Right atrium auricular region (tissue), 2 donors: Measurements from ENCODE around the gene ARMH3. TPM values are rescaled to one million over a fixed set of nuclear protein-coding genes. Genes with fewer than 3 reads are reported as not detected.

Source experiments
- DNase-seq: peaks from one replicate; pipeline ENCODE4 v3.0.0-alpha.2; 2019; ENCODE audit warnings: low spot score
- H3K27ac ChIP-seq, 2 donors: fragments of 200-600 bp; sonication (generic); 1 replicate in 1 of 2; 2 replicates in 1 of 2; pipeline ENCODE4 v1.5.1; 2016 to 2019
- H3K27me3 ChIP-seq, 2 donors: fragments of 200-600 bp; sonication (generic); one replicate each; pipeline versions ENCODE4 v1.5.1 to v1.6.0; 2017 to 2019
- H3K36me3 ChIP-seq: fragments of 200-600 bp; sonication (generic); one replicate; pipeline ENCODE4 v1.5.1; 2016
- H3K4me1 ChIP-seq, 2 donors: fragments of 200-600 bp; sonication (generic); one replicate each; pipeline versions ENCODE4 v1.5.1 to v1.6.0; 2017 to 2019
- H3K4me3 ChIP-seq, 2 donors: fragments of 200-600 bp; sonication (generic); 1 replicate in 1 of 2; 2 replicates in 1 of 2; pipeline ENCODE4 v1.5.1; 2017 to 2019; ENCODE audit warnings: mild to moderate bottlenecking in 1 of 2, moderate library complexity in 1 of 2
- H3K9me3 ChIP-seq, 2 donors: fragments of 200-600 bp; sonication (generic); one replicate each; pipeline ENCODE4 v1.5.1; 2019
- total RNA-seq, 2 donors: library from RNA; depleted of rRNA; stranded (reverse); fragments of >200 nt; gene quantifications; one replicate each; pipeline ENCODE4 v1.1.0, GENCODE V29; 2016
- TF ChIP-seq, protein P1 (sequence below), 2 donors: fragments of 200-600 bp; sonication (generic); IDR thresholded peaks; one replicate each; pipeline ENCODE4 v1.5.1; 2019; ENCODE audit warnings: antibody characterized with exemption in 2 of 2

ARMH3 gene
- total RNA-seq, 2 donors from 2014 or later = 25.4 to 28.5 TPM

DNA sequence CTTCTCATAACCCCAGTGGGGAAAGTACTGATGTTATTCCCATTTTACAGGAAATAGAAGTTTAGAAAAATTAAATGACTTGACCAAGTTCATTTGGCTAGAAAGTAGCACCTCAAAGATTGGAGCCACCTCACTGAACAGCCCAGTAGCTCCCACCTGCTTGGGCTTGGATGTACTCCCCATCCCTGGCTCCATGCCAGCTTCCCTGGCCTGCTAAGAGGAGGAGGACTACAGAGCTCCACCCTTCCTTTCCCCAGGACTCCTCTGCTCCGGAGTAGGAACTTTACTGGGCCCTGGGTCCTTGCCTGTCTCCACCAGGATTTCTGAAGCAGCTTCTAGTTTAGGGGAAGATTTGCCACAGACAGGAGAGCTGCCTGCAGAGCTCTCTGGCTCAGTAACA, 12.2 kb upstream of the ARMH3 start:
- no peak overlapping the region for H3K27ac ChIP-seq
- TF ChIP-seq, protein P1, sequence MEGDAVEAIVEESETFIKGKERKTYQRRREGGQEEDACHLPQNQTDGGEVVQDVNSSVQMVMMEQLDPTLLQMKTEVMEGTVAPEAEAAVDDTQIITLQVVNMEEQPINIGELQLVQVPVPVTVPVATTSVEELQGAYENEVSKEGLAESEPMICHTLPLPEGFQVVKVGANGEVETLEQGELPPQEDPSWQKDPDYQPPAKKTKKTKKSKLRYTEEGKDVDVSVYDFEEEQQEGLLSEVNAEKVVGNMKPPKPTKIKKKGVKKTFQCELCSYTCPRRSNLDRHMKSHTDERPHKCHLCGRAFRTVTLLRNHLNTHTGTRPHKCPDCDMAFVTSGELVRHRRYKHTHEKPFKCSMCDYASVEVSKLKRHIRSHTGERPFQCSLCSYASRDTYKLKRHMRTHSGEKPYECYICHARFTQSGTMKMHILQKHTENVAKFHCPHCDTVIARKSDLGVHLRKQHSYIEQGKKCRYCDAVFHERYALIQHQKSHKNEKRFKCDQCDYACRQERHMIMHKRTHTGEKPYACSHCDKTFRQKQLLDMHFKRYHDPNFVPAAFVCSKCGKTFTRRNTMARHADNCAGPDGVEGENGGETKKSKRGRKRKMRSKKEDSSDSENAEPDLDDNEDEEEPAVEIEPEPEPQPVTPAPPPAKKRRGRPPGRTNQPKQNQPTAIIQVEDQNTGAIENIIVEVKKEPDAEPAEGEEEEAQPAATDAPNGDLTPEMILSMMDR (IDR thresholded peaks at IDR 0.05) = no peak
- no peak for DNase-seq
- no peaks in the 10 kb centered on the region for H3K27me3 ChIP-seq
- no peaks in the 10 kb centered on the region for H3K9me3 ChIP-seq
- H3K4me3 ChIP-seq = no peak overlapping the region
- peaks cover 0 to 40% of the 10 kb centered on the region in 2 donors for H3K4me1 ChIP-seq
- H3K36me3 ChIP-seq = peaks cover 3% of the 10 kb centered on the region

DNA sequence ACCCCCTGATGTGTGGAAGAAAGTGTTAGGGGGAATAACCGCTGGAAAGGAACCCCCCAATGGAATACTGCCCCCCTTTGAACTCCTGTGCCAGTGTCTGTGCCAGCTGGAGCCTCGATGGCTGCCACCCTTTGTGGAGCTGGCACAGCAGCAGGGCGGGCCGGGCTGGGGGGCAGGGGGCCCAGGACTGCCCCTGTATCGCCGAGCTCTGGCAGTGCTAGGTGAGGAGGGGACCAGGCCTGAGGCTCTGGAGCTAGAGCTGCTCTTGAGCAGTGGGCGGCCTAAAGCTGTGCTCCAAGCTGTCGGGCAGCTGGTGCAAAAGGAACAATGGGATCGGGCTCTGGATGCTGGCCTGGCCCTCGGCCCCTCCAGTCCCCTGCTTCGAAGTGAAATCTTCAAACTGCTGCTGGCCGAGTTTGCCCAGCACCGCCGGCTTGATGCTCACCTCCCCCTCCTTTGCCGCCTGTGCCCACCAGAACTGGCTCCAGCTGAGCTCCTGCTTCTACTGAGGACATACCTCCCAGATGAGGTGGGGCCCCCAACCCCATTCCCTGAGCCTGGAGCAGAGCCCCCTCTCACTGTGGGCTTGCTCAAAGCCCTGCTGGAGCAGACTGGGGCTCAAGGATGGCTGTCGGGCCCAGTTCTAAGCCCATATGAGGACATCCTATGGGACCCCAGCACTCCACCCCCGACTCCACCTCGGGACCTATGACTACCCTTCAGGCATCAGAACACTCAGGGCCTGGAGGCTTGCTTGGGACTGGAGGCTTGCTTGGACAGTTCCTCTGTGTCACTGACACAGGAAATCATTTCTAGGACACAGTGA, 11.3 kb upstream of the ARMH3 start:
- Histone ChIP-seq H3K4me3 (no peak overlapping the region), H3K27ac (no peak overlapping the region), H3K9me3 (no peaks in the 10 kb centered on the region)

DNA sequence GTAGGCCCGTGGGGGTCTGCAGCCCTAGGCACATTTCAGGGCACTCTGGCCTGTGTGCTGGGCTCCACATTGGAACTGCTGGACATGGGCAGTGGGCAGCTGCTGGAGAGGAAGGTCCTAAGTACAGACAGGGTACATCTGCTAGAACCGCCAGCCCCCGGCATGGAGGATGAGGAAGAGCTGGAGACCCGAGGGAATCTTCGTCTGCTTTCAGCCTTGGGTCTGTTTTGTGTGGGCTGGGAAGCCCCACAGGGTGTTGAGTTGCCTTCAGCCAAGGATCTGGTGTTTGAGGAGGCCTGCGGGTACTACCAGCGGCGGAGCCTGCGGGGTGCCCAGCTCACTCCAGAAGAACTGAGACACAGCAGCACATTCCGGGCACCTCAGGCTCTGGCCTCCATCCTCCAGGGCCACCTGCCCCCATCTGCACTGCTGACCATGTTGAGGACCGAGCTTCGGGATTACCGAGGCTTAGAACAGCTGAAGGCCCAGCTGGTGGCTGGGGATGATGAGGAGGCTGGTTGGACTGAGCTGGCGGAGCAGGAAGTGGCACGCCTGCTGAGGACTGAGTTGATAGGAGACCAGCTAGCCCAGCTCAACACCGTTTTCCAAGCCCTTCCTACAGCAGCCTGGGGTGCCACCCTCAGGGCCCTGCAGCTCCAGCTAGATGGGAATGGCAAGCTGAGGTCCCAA, 10.6 kb upstream of the ARMH3 start:
- Histone ChIP-seq H3K4me1 (peaks cover 0 to 35% of the 10 kb centered on the region in 2 donors), H3K4me3 (peak overlapping the region; percentile 83 to 91), H3K27me3 (no peaks in the 10 kb centered on the region), H3K27ac (peak overlapping the region in 1 of 2 donors; percentile 87), H3K9me3 (no peaks in the 10 kb centered on the region), H3K36me3 (peaks cover 3% of the 10 kb centered on the region)
- no peak for DNase-seq
- TF ChIP-seq, protein P1 (IDR thresholded peaks at IDR 0.05) = no peak

More for the DNA sequence above, 11.3 kb upstream of the ARMH3 start:
- H3K4me1 ChIP-seq = peaks cover 0 to 35% of the 10 kb centered on the region in 2 donors
- DNase-seq = no peak
- peaks cover 3% of the 10 kb centered on the region for H3K36me3 ChIP-seq
- TF ChIP-seq, protein P1 (IDR thresholded peaks at IDR 0.05) = no peak
- no peaks in the 10 kb centered on the region for H3K27me3 ChIP-seq

DNA sequence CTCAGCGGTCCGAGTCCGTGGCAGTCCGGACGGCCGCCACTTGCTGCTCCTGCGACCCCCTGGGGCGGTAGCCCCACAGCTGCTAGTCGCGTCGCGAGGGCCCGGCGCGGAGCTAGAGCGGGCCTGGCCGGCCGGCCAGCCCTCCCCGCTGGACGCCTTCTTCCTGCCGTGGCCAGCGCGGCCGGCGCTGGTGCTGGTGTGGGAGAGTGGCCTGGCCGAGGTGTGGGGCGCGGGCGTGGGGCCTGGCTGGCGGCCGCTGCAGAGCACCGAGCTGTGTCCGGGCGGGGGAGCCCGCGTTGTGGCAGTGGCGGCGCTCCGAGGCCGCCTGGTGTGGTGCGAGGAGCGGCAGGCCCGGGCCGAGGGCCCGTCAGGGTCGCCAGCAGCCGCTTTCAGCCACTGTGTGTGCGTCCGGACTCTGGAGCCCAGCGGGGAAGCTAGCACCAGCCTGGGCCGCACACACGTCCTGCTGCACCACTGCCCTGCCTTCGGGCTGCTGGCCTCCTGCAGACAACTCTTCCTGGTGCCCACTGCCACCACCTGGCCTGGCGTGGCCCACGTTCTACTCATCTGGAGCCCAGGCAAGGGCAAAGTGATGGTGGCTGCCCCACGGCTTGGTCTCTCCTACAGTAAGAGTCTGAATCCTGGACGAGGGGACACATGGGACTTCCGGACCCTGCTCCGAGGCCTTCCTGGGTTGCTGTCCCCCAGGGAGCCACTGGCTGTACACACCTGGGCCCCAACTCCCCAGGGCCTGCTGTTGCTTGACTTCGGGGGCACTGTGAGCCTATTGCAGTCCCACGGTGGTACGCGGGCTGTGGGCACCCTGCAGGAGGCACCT, 9.8 kb upstream of the ARMH3 start:
- Histone ChIP-seq H3K36me3 (peaks cover 3% of the 10 kb centered on the region), H3K27ac (peak overlapping the region; percentile 87 to 89), H3K27me3 (no peaks in the 10 kb centered on the region), H3K9me3 (no peaks in the 10 kb centered on the region), H3K4me3 (peak overlapping the region; percentile 83 to 91), H3K4me1 (peaks cover 0 to 35% of the 10 kb centered on the region in 2 donors)
- no peak for DNase-seq
- TF ChIP-seq, protein P1 (IDR thresholded peaks at IDR 0.05) = no peak

DNA sequence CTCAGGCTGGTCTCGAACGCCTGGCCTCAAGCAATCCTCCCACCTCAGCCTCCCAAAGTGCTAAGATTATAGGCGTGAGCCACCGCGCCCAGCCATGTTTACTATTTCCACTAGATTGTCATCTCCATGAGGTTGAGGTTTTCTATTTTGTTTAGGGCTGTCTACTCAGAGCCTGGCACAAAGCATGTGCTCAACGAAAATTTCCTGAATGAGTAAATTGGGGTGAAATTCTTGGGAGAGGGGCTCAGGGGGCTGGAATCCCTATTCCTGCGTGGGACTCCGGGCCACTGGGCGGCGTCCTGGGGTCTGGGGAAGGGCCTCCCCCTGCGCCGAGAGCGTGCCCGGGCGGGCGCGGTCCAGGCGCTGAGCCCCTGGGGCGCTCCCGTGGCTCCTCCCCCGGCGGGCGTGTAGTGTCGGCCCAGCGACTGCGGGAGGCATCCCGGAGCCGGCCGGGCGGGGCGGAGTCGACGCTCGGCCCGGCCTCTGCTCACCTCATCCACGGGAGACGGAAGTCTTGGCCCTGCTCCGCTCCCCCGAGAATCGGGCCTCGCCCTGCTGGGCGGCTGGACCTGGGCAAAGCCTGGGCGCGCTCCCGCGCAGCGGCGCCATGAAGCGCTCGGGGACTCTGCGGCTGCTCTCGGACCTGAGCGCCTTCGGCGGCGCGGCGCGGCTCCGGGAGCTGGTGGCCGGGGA, 9.0 kb upstream of the ARMH3 start, which contains the start of gene HPS6:
HPS6 (plus strand) TSS at position 482 of the 693 bp plus-strand sequence; CDS start at position 608, 126 bp downstream.
- H3K36me3 ChIP-seq = peaks cover 3% of the 10 kb centered on the region
- H3K27ac ChIP-seq = peak within 1 kb of the TSS; percentile 87 to 89
- TF ChIP-seq, protein P1 (IDR thresholded peaks at IDR 0.05) = peak in 1 of 2 donors; percentile 43
- H3K4me1 ChIP-seq = peaks cover 0 to 35% of the 10 kb centered on the region in 2 donors
- no peaks in the 10 kb centered on the region for H3K9me3 ChIP-seq
- H3K27me3 ChIP-seq = no peaks in the 10 kb centered on the region
- H3K4me3 ChIP-seq = peak within 1 kb of the TSS; percentile 83 to 91
- DNase-seq = peak; percentile 86
